RWPE2 (cell line): ENCODE measurements around the gene SH3BP4.

Source experiments
- ATAC-seq: fragments of 200-7000 bp; cut with Tn5 transposase; 3 replicates; pipeline ENCODE4 v1.9.1; 2021; ENCODE audit warnings: low read depth
- DNase-seq: peaks from one replicate; pipeline ENCODE4 v3.0.0-alpha.2; 2020; ENCODE audit warnings: low spot score
- H3K27ac ChIP-seq: fragments of 450-650 bp; 2 replicates; pipeline ENCODE4 v1.5.1; 2017; ENCODE audit warnings: mild to moderate bottlenecking; ENCODE audit not compliant: poor library complexity, severe bottlenecking
- H3K27me3 ChIP-seq: fragments of 250-450 bp; sonication (Bioruptor Pico); 2 replicates; pipeline ENCODE4 v1.5.1; 2021; ENCODE audit warnings: mild to moderate bottlenecking, moderate library complexity; ENCODE audit not compliant: insufficient read depth, poor library complexity, severe bottlenecking
- H3K36me3 ChIP-seq: fragments of 250-450 bp; sonication (Bioruptor Pico); 2 replicates; pipeline ENCODE4 v1.5.1; 2020; ENCODE audit warnings: low read depth, mild to moderate bottlenecking, moderate library complexity
- H3K4me1 ChIP-seq: fragments of 250-450 bp; sonication (Bioruptor Pico); 2 replicates; pipeline ENCODE4 v1.5.1; 2021; ENCODE audit warnings: mild to moderate bottlenecking, moderate library complexity; ENCODE audit not compliant: insufficient read depth, poor library complexity, severe bottlenecking
- H3K4me3 ChIP-seq: fragments of 250-450 bp; sonication (Bioruptor Pico); 2 replicates; pipeline ENCODE4 v1.5.1; 2021; ENCODE audit warnings: mild to moderate bottlenecking, moderate library complexity; ENCODE audit not compliant: severe bottlenecking
- H3K9me3 ChIP-seq: fragments of 250-450 bp; sonication (Bioruptor Pico); 2 replicates; pipeline ENCODE4 v1.5.1; 2021; ENCODE audit warnings: mild to moderate bottlenecking, moderate library complexity; ENCODE audit not compliant: severe bottlenecking
- CTCF ChIP-seq: fragments of 450-650 bp; IDR thresholded peaks from one replicate; pipeline ENCODE4 v1.5.1; 2017; ENCODE audit warnings: mild to moderate bottlenecking, moderate library complexity; ENCODE audit not compliant: poor library complexity, severe bottlenecking

Gene SH3BP4

DNA sequence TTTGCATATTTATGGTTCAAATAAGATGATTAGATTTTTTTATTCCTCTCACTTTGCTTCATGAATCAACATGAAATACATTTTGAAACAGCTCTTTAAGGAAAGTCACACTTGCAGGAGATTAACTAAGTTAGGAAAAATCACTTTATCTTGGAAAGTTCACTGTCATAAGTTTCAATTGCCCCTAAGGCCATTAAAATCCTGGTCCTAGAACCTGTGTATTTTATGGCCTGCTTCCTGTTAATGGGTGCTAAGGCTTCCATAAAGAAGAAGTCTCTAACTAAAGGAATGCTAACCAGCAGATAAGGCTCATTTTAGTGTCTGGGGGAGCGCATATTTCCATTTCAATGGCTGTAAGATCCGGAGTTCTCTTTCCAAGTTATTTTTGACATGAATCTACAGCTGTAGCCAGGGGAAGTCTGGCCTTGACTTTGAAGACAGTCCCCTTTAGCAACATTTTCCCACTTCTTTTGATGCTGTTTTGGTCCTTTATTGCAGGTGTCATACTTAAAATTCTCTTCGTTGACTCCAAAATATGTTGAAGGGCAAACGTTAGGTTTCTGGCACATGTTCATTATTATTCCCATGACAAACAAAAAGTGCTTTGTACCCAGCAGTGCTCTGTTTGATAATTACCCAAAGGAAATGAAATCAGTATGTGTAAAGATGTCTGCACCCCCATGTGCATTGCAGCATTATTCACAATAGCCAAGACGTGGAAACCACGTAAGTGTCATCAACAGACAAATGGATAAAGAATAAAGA, 34.4 kb upstream of the SH3BP4 start:
- no peaks in the 10 kb centered on the region for H3K9me3 ChIP-seq
- no peaks in the 10 kb centered on the region for H3K4me1 ChIP-seq
- DNase-seq = no peak
- ATAC-seq = no peak
- H3K4me3 ChIP-seq = no peak overlapping the region
- no peaks in the 10 kb centered on the region for H3K36me3 ChIP-seq
- no peaks in the 10 kb centered on the region for H3K27me3 ChIP-seq
- H3K27ac ChIP-seq = no peak overlapping the region
- TF ChIP-seq CTCF = no peak

DNA sequence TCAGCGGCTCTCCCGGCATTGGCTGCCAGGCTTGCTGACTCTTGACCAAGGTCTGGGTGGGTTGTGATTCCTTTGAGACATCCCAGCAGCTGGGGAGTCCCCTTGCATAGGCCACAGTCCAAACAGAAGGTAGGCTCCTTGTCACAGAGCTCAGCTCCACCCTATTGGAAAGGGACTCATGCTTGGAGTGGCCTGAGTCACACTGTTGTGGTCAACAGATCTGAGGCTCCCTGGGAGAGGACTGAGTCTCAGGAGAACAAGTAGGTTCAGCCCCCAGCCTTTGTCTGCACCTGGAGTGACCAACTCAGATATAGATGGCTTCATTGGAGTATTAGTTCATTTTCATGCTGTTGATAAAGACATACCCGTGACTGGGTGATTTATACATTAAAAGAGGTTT, 32.1 kb upstream of the SH3BP4 start:
- Histone ChIP-seq H3K27me3 (no peaks in the 10 kb centered on the region), H3K9me3 (no peaks in the 10 kb centered on the region), H3K4me1 (no peaks in the 10 kb centered on the region), H3K27ac (no peak overlapping the region), H3K4me3 (no peak overlapping the region), H3K36me3 (no peaks in the 10 kb centered on the region)
- TF ChIP-seq CTCF = no peak
- ATAC-seq = no peak
- no peak for DNase-seq

DNA sequence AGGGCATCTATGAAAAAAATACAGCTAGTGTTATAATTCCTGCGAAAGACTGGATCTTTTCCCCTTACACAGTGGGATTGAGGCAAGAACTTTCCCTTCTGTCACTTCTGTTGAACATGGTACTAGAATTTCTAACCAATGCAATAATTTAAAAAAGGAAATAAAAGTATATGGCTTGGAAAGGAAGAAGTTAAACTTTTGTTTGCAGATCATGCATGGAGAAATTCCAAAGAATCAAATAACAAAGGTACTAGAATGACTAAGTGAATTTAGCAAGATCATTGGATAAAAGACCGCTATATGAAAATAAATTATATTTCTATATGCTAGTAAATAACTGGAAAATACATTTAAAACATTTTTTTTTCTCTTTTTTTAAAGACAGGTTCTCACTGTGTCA, 31.0 kb upstream of the SH3BP4 start:
- no peak for DNase-seq

GRCh38 chr2:234929002-234929401, 22.8 kb upstream of the SH3BP4 start:
- no peak for DNase-seq
- Histone ChIP-seq H3K27ac (no peak overlapping the region), H3K27me3 (no peaks in the 10 kb centered on the region), H3K9me3 (no peaks in the 10 kb centered on the region), H3K4me1 (no peaks in the 10 kb centered on the region), H3K4me3 (no peak overlapping the region), H3K36me3 (no peaks in the 10 kb centered on the region)
- ATAC-seq = no peak
- no peak for TF ChIP-seq CTCF

More for the DNA sequence above, 31.0 kb upstream of the SH3BP4 start:
- TF ChIP-seq CTCF = no peak
- H3K9me3 ChIP-seq = no peaks in the 10 kb centered on the region
- H3K27ac ChIP-seq = no peak overlapping the region
- no peaks in the 10 kb centered on the region for H3K36me3 ChIP-seq
- ATAC-seq = no peak
- no peak overlapping the region for H3K4me3 ChIP-seq
- no peaks in the 10 kb centered on the region for H3K27me3 ChIP-seq
- no peaks in the 10 kb centered on the region for H3K4me1 ChIP-seq

GRCh38 chr2:234930397-234930796, 21.4 kb upstream of the SH3BP4 start:
- no peaks in the 10 kb centered on the region for H3K27me3 ChIP-seq
- no peak overlapping the region for H3K4me3 ChIP-seq
- no peaks in the 10 kb centered on the region for H3K36me3 ChIP-seq
- DNase-seq (no peak), ATAC-seq (no peak)
- no peak overlapping the region for H3K27ac ChIP-seq
- no peaks in the 10 kb centered on the region for H3K4me1 ChIP-seq
- TF ChIP-seq CTCF = no peak
- H3K9me3 ChIP-seq = no peaks in the 10 kb centered on the region
